GM23338 (cell line): ENCODE data around the gene SLC28A1.

Experiments
- CREB1 ChIP-seq: fragments of 250-450 bp; sonication (Bioruptor Pico); IDR thresholded peaks from 2 replicates; pipeline ENCODE4 v1.5.0; 2020; ENCODE audit warnings: low read depth, mild to moderate bottlenecking, moderate library complexity
- CTCF ChIP-seq, 2 experiments: fragments of 200-600 bp in 1 of 2; sonication (generic) in 1 of 2; conservative IDR thresholded peaks; 2 replicates each; pipeline versions ENCODE4 v1.5.1 to v1.6.1; 2016 to 2017; ENCODE audit warnings: antibody characterized with exemption in 2 of 2, low read depth in 2 of 2, mild to moderate bottlenecking in 2 of 2, moderate library complexity in 1 of 2
- EZH2 ChIP-seq: fragments of 200-600 bp; sonication (generic); IDR thresholded peaks from one replicate; pipeline ENCODE4 v1.8.0; 2017; ENCODE audit warnings: antibody characterized with exemption, mild to moderate bottlenecking, low read depth; ENCODE audit not compliant: unreplicated experiment
- EZH2phosphoT487 ChIP-seq: fragments of 200-600 bp; sonication (generic); IDR thresholded peaks from one replicate; pipeline ENCODE4 v1.8.1; 2018; ENCODE audit warnings: antibody characterized with exemption; ENCODE audit not compliant: unreplicated experiment
- JUNB ChIP-seq: IDR thresholded peaks from one replicate; pipeline ENCODE4 v1.6.1; 2016; ENCODE audit warnings: antibody characterized with exemption; ENCODE audit not compliant: unreplicated experiment
- NANOG ChIP-seq: IDR thresholded peaks from 2 replicates; pipeline ENCODE4 v1.6.1; 2016; ENCODE audit warnings: antibody characterized with exemption, borderline replicate concordance
- POLR2AphosphoS5 ChIP-seq: IDR thresholded peaks from 2 replicates; pipeline ENCODE4 v1.6.1; 2016; ENCODE audit warnings: antibody characterized with exemption, low read depth
- REST ChIP-seq: IDR thresholded peaks from one replicate; pipeline ENCODE4 v1.6.1; 2018; ENCODE audit warnings: antibody characterized with exemption; ENCODE audit not compliant: unreplicated experiment
- ZNF114 ChIP-seq: fragments of 250-450 bp; sonication (Bioruptor Pico); IDR thresholded peaks from 2 replicates; pipeline ENCODE4 v1.5.0; 2020; ENCODE audit warnings: mild to moderate bottlenecking, moderate library complexity
- ZNF331 ChIP-seq: fragments of 250-450 bp; sonication (Bioruptor Pico); IDR thresholded peaks from 2 replicates; pipeline ENCODE4 v1.5.0; 2020; ENCODE audit warnings: low read depth, mild to moderate bottlenecking, moderate library complexity

- TF ChIP-seq EZH2 (no peak), EZH2phosphoT487 (no peak), CTCF (conservative IDR thresholded peaks at IDR 0.05; ENCODE audit: low read depth in 2 of 2) (no peak), JUNB (no peak), POLR2AphosphoS5 (no peak), NANOG (no peak), CREB1 (CRISPR knock-in tag) (no peak), ZNF114 (CRISPR knock-in tag) (no peak), REST (no peak), ZNF331 (no peak)
These were observed 78.5 kb downstream of the SLC28A1 start for GRCh38 chr15:84962955-84963354.
